Measurements from ENCODE around the gene PTCD3. TPM values are rescaled to one million over a fixed set of nuclear protein-coding genes. Genes with fewer than 3 reads are reported as not detected.

Gene PTCD3
- total RNA-seq, 1 donor from 2014 or later, result 152 TPM

- no peak for DNase-seq
Measured at GRCh38 chr2:86143926-86144685, 38.1 kb downstream of the PTCD3 start.

GRCh38 chr2:86147793-86148192, 41.8 kb downstream of the PTCD3 start:
- no peak for DNase-seq

DNA sequence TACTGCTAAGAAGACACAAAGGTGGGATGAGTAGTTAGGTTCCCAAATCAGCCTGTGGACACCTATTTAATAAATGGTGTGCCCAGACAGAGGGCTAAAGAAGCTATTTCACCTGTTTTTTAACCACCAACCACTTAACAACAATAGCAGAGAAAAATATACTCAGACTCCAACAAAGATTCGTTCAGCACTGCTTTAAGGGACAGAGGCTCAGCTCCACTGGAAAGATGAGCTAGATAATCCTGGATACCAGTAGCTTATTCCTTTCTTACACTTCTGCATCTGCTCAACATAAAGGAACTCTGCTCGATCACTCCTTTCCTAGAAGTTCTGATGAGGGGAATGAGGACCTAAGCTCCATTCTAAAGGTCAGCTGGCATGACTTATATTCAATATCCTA, 44.5 kb downstream of the PTCD3 start:
- DNase-seq, result no peak

- DNase-seq, result no peak
Measured at GRCh38 chr2:86157009-86157556, 51.0 kb downstream of the PTCD3 start.

GRCh38 chr2:86158286-86158685, 52.3 kb downstream of the PTCD3 start:
- DNase-seq, result no peak

GRCh38 chr2:86160156-86160952, 54.3 kb downstream of the PTCD3 start:
- DNase-seq, result no peak

GRCh38 chr2:86170449-86170848, 64.4 kb downstream of the PTCD3 start:
- no peak for DNase-seq

DNA sequence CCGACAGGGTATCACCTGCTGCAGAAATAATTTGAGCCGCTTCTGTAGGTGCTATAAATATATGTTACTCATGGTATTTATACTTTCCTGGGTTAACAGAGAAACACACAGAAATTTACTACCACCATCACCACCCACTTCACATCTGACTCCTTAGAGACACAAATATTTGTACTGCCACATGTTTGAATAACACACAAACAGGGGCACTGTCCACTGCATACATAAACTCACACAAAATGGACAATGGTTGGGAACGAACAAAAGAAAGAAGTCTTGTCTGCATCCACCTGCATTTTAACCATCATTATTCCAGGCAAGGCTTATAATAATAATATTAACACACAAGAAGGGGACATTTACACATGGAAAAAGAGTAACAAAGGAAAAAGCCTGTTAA, 65.3 kb downstream of the PTCD3 start:
- DNase-seq, result no peak

DNA sequence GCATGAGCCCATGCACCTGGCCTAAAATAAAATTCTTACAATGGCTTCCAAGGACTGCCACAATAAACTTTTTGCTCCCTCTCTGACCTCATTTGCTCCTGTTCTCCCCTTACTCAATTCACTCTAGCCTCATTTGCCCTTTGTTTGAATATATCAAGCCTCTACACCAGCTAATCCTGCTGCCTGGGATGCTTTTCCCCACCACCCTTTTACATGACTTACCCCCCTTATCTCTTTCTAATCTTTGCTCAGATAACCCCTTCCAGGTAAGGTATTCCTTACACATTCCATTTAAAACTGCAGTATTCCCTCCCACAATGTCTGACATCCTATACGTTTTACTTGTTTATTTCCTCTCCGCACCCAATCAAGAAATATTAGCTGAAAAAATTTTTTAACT, 66.6 kb downstream of the PTCD3 start:
- no peak for DNase-seq

DNA sequence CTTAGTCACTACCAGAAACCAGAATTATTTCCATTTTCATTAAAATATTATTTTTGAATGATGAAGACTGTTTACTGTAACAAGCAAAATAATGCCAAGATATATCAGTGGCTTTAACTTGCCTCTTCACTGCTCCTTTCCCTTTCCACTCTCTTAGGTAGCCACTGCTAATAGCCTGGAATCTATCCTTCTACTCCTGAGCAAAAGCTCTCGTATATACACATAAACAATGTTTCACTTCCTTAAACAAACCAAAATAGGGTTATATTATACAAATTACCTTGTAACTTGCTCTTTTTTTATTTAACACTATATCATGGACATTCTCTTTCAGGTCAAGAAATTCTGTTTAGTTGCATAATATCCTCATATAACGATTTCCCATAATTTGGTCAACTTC, 68.4 kb downstream of the PTCD3 start:
- no peak for DNase-seq

DNA sequence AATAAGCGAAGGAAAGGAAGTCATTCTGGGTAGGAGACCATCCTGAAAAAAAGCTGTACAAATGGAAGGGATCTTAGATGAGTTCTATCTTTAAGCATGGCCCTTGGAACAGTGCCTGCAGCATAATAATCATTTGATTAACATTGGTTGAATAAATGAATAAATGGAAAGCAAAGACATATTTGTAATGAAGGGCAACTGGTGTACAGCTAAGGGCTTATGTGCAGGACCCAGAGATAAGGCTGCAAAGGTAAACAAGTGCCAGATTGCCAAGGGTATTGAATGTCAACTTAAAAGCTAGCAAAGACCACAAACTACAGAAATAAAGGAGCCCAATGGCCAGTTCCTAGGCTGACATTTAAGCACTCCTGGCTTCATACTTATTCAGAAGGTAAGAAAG, 69.8 kb downstream of the PTCD3 start:
- no peak for DNase-seq

- no peak for DNase-seq
Measured at GRCh38 chr2:86176597-86176996, 70.6 kb downstream of the PTCD3 start.

DNA sequence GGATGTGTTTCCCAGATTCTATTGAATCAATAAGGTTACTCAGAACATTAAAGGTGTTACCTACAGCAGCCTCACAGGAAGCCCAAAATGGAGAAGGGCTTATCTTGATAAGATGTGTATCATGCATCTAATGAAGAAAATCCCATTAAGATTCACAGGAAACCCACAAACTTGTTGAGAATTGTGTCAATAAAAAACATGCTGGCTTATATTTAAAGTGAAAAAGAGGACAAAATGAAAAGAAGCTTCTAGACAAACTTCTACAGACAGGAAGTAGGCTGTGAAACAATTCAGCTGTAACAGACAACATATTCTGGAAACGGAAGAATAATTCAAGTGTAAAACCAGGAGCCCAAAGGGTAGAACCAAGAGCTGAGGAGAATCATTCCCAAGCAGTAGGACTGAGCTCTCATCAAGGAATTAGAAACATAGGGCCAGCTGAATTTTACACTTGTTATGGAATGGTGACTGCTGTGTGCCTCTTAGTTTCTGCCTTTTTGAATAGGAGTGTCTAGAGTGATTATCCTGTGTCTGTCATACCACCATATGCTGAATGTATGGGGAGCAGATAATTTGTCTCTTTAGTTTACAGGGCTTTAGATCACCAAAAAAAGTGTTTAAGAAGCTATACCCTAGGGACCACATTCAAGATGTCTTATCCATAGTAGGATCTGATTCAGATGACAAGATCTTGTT, 79.6 kb downstream of the PTCD3 start:
- DNase-seq, result no peak

- DNase-seq, result peak; percentile 26
Measured at GRCh38 chr2:86186431-86186830, 80.4 kb downstream of the PTCD3 start.

DNA sequence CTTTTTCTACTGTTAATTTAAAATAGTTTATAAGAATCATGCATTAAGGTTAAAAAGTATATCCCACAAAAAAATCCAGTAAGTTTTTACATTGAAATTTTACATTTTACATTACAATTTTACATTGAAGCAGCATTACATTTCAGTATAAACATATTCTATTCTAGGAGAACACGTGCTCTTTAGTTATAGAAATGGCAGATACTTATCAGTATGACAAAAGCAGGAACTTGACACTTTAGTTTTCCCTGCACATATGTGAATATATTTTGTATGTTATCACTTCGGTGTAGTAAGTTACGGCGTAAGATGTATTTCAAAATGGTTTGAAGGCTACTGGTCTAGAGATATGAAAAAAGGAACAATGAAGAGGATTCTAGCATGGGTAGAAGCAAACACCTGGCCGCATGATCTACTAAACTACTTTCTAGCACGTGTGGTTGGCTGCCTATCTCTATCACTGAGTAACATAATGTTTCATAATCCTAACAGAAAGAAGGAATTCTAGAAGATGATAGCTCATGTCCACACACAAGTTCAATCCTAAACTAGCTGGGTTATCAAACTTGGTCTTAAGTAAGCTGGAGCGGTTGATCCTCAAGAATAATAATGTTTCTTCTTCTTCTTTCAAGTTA, 83.9 kb downstream of the PTCD3 start:
- DNase-seq, result no peak

Small RNA genes within 50 kb of the gene (small RNA-seq; reads per million reads assigned to genes)
- not detected for gene RF00019 (ENCODE audit: low replicate concordance)
- 1,635 reads per million, percentile 99 among the genes with 10 or more reads in this experiment for gene SNORD94 (ENCODE audit: low replicate concordance)

Other genes with a start within 250 kb of the PTCD3 start
- gene ST3GAL5, start 217.2 kb upstream of the PTCD3 start, total RNA-seq, result 18.2 TPM
- 19.8 TPM for gene POLR1A, start 349 bp upstream of the PTCD3 start, total RNA-seq
- gene IMMT, start 89.2 kb downstream of the PTCD3 start, total RNA-seq, result 93.1 TPM
- 38.4 TPM for gene MRPL35, start 93.2 kb downstream of the PTCD3 start, total RNA-seq
- 29.3 TPM for gene REEP1, start 231.4 kb downstream of the PTCD3 start, total RNA-seq